ENCODE results near the gene ADGRG3.
A peak's percentile ranks its signal among the peaks of the same experiment; 100 is the strongest.
"Not testable (repeated sequence)": the region's sequence is repeated elsewhere in the genome, so short reads cannot be mapped to it uniquely, and the experiment has no call there.

Gene ADGRG3

GRCh38 chr16:57670196-57670595, 2.1 kb downstream of the ADGRG3 start:
- TF ChIP-seq, protein P1, sequence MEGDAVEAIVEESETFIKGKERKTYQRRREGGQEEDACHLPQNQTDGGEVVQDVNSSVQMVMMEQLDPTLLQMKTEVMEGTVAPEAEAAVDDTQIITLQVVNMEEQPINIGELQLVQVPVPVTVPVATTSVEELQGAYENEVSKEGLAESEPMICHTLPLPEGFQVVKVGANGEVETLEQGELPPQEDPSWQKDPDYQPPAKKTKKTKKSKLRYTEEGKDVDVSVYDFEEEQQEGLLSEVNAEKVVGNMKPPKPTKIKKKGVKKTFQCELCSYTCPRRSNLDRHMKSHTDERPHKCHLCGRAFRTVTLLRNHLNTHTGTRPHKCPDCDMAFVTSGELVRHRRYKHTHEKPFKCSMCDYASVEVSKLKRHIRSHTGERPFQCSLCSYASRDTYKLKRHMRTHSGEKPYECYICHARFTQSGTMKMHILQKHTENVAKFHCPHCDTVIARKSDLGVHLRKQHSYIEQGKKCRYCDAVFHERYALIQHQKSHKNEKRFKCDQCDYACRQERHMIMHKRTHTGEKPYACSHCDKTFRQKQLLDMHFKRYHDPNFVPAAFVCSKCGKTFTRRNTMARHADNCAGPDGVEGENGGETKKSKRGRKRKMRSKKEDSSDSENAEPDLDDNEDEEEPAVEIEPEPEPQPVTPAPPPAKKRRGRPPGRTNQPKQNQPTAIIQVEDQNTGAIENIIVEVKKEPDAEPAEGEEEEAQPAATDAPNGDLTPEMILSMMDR (conservative IDR thresholded peaks at IDR 0.05; ENCODE audit: low read depth, low read length): no peak
- H3K4me3 ChIP-seq (ENCODE audit: low read depth, low read length): no peak overlapping the region
- no peak for DNase-seq (ENCODE audit: low read depth)

DNA sequence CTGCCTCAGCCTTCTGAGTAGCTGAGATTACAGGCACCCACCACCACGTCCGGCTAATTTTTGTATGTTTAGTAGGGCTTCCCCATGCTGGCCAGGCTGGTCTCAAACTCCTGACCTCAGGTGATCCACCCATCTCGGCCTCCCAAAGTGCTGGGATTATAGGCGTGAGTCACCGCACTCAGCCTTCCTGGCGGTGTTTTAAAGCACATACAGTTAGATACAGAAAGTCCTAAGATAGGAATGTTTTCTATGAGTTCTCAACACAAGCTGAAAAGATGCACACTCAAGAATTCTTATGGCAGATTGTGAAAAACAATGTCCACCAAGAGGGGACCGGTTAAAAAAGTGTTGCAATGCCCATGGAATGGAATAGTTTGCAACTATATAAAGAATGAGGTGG, 3.3 kb downstream of the ADGRG3 start:
- H3K4me3 ChIP-seq (ENCODE audit: low read depth, low read length): not testable (repeated sequence)
- peak; percentile 77 for DNase-seq (ENCODE audit: low read depth)

- TF ChIP-seq, protein P1 (conservative IDR thresholded peaks at IDR 0.05; ENCODE audit: low read depth, low read length): no peak
- DNase-seq (ENCODE audit: low read depth): no peak
- no peak overlapping the region for H3K4me3 ChIP-seq (ENCODE audit: low read depth, low read length)
Measured at GRCh38 chr16:57672416-57672815, 4.3 kb downstream of the ADGRG3 start.

DNA sequence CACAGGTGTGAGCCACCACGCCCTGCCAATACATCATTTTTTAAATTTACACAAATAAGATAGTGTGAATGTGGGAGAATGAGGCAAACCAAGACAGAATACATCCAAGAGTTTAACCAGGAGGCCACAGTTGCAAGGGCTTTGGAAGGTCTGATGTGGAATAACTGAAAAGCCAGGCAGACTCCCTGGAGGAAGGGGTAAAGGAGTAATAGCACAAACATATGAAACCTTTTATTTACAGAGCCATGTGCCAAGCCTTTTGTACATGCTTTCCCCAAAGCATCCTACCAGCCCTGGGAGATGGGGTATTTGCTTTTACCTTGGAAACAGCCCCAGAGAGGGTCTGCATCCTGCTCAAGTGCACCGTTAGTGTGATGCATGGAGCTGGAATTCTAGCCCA, 4.7 kb downstream of the ADGRG3 start:
- no peak for DNase-seq (ENCODE audit: low read depth)

DNA sequence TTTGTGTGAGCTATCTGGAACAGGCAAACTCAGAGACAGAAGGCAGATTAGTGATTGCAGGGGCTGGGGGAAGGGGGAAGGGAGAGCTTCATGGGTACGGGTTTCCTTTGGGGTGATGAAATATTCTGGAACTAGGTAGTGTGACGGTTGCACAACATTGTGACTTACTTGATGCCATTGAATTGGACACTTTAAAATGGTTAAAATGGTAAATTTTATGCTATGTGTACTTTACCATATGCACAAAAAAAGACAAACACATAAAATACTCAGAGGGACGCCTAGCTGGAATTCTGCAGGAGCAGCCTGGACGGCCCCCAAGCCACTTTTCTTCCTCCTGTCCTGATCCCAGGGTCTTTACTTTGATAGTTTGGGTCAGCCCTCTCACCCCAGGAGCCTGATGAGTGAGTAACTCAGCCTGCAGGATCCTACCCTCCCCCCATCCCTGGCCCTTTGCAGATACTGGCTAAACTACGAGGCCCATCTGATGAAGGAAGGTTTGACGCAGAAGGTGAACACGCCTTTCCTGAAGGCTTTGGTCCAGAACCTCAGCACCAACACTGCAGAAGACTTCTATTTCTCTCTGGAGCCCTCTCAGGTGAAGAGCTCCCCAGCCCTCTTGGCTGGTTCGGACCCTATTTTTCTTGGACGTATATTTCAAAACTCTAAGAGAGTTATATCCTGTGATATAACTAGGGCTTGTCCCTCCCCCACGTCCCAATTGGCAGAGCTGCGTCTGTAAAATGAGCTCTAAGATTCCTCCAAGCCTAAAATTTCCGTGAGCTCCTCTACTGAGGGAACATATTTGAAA, 7.8 kb downstream of the ADGRG3 start:
- no peak overlapping the region for H3K4me3 ChIP-seq (ENCODE audit: low read depth, low read length)
- peak; percentile 45 for DNase-seq (ENCODE audit: low read depth)
- TF ChIP-seq, protein P1 (conservative IDR thresholded peaks at IDR 0.05; ENCODE audit: low read depth, low read length): no peak

More for the DNA sequence above, 4.7 kb downstream of the ADGRG3 start:
- TF ChIP-seq, protein P1 (conservative IDR thresholded peaks at IDR 0.05; ENCODE audit: low read depth, low read length): no peak
- no peak overlapping the region for H3K4me3 ChIP-seq (ENCODE audit: low read depth, low read length)

GRCh38 chr16:57676553-57677085, 8.5 kb downstream of the ADGRG3 start:
- no peak for DNase-seq (ENCODE audit: low read depth)
- no peak overlapping the region for H3K4me3 ChIP-seq (ENCODE audit: low read depth, low read length)
- TF ChIP-seq, protein P1 (conservative IDR thresholded peaks at IDR 0.05; ENCODE audit: low read depth, low read length): no peak

DNA sequence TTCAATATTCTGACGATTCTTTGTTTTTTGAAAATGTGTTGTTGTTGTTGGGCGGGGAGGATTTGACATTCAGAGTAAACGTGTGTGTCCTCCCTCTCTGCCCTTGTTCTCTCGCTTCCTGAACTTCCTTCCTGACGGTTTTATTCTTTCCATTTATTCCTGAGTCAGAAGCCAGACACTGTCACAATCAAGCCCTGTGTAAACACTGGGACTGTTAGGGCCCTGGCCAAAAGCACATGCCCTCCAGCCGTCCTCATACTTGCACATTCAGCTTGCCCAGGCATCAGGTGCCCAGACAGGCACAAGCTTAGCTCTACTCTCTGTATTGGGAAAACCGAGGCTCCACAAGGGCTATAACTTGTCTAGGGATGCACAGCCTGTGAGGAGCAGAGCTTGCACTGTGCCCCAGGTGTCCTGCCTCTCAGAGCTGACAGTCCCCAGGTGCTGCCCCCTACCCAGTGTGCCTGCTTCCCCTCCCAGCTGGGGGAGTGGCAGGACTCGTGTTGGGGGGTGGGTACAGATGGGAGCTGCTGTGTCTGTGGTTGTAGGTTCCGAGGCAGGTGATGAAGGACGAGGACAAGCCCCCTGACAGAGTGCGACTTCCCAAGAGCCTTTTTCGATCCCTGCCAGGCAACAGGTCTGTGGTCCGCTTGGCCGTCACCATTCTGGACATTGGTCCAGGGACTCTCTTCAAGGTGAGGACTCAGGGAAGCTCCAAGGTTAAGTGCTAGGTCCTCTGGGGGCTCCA, 9.7 kb downstream of the ADGRG3 start:
- no peak overlapping the region for H3K4me3 ChIP-seq (ENCODE audit: low read depth, low read length)
- TF ChIP-seq, protein P1 (conservative IDR thresholded peaks at IDR 0.05; ENCODE audit: low read depth, low read length): no peak
- DNase-seq (ENCODE audit: low read depth): no peak
